A549 treated with dexamethasone at 1 μM for 4 hours (cell line): Measurements from ENCODE around the gene SP7. TPM values are rescaled to one million over a fixed set of nuclear protein-coding genes. Genes with fewer than 3 reads are reported as not detected.

Experiments
- total RNA-seq: library from RNA; stranded (reverse); fragments of 200-300 nt; extraction: Qiagen RNA extraction; gene quantifications from 5 replicates; pipeline ENCODE4 v1.2.3, GENCODE V29; 2022

Gene SP7
- total RNA-seq: 0.02 TPM in 1 of 5 replicates, not detected in the others

DNA sequence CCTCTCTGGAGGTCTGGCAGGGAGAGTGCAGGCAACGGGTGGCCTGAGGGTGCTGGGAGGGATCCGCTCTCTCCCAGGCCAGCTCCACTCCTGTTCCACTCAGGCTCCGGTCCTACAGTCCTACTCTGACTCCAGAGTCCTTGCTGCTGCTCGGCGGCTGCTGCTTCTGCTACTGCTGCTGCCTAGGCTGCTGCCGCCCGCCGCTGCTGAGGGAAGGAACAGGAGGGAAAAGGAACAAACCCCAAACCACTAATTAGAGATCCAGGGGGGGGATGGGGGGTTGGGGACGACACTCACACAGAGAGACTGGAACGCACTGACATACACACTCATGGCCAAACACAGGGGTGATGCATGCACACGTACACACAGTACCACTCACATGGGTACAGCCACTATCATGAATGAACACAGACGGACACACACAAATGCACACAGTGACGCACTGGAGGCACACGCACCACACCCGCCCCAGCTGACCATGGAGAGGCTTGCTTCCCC is at the start of gene SP7:
TSS of gene SP7 (minus strand) at position 174 of the 501 bp plus-strand sequence. CDS start 708 bp downstream, outside the sequence.

GRCh38 chr12:53380104-53380793 is 44.1 kb upstream of the SP7 start, which contains the start of gene SP1:
Gene SP1 (plus strand): TSS chr12:53380176. CDS start chr12:53380292, 116 bp downstream.

GRCh38 chr12:53299454-53300180 is 36.5 kb downstream of the SP7 start, which contains the start of gene MYG1:
Gene MYG1 (plus strand): TSS chr12:53299695. CDS start chr12:53299738, 43 bp downstream.

GRCh38 chr12:53295070-53295890 is 40.9 kb downstream of the SP7 start, which contains the start of gene PFDN5:
Gene PFDN5 (plus strand): TSS chr12:53295542. CDS start chr12:53295568, 26 bp downstream.

Other genes starting within 250 kb of the SP7 start
- gene IGFBP6, start 238.7 kb downstream of the SP7 start, total RNA-seq: 171 to 218 TPM (median 205 TPM) in 5 replicates
- gene SOAT2, start 232.9 kb downstream of the SP7 start, total RNA-seq: 0.17 to 0.27 TPM (median 0.26 TPM) in 5 replicates
- 12.4 to 16.9 TPM (median 14.3 TPM) in 5 replicates for gene ZNF740, start 155.6 kb downstream of the SP7 start, total RNA-seq
- 4.1 to 8.3 TPM (median 7.0 TPM) in 5 replicates for gene CSAD, start 155.4 kb downstream of the SP7 start, total RNA-seq
- 0.14 to 0.36 TPM (median 0.28 TPM) in 5 replicates for gene ITGB7, start 129.1 kb downstream of the SP7 start, total RNA-seq
- gene RARG, start 104.1 kb downstream of the SP7 start, total RNA-seq: 17.9 to 23.5 TPM (median 23.2 TPM) in 5 replicates
- gene ESPL1, start 68.1 kb downstream of the SP7 start, total RNA-seq: 14.1 to 24.7 TPM (median 21.8 TPM) in 5 replicates
- 433 to 521 TPM (median 445 TPM) in 5 replicates for gene PFDN5, start 40.8 kb downstream of the SP7 start, total RNA-seq
- 70.6 to 86.9 TPM (median 83.2 TPM) in 5 replicates for gene MYG1, start 36.7 kb downstream of the SP7 start, total RNA-seq
- gene AAAS, start 14.7 kb downstream of the SP7 start, total RNA-seq: 71.1 to 84.9 TPM (median 79.2 TPM) in 5 replicates
- gene SP1, start 43.8 kb upstream of the SP7 start, total RNA-seq: 17.9 to 30.9 TPM (median 26.5 TPM) in 5 replicates
- gene AMHR2, start 87.5 kb upstream of the SP7 start, total RNA-seq: 0.54 to 1.0 TPM (median 0.87 TPM) in 5 replicates
- gene PRR13, start 105.4 kb upstream of the SP7 start, total RNA-seq: 259 to 339 TPM (median 309 TPM) in 5 replicates
- gene PCBP2, start 115.7 kb upstream of the SP7 start, total RNA-seq: 586 to 707 TPM (median 684 TPM) in 5 replicates
- 6.9 to 13.5 TPM (median 10.7 TPM) in 5 replicates for gene MAP3K12, start 163.1 kb upstream of the SP7 start, total RNA-seq
- 41.3 to 53.0 TPM (median 46.1 TPM) in 5 replicates for gene TARBP2, start 164.9 kb upstream of the SP7 start, total RNA-seq
- not detected in 5 replicates for gene NPFF, start 171.1 kb upstream of the SP7 start, total RNA-seq